Right cardiac atrium (tissue), 5 donors: ENCODE measurements around the gene TNFSF8. TPM values are rescaled to one million over a fixed set of nuclear protein-coding genes. Genes with fewer than 3 reads are reported as not detected.
A peak's percentile ranks its signal among the peaks of the same experiment; 100 is the strongest.

Experiments used
- ATAC-seq, 2 donors: fragments of 200-7000 bp; cut with Tn5 transposase; one replicate each; pipeline versions ENCODE4 v1.8.0 to v1.9.1; 2020; ENCODE audit warnings: moderate library complexity in 2 of 2, mild to moderate bottlenecking in 1 of 2
- DNase-seq, 3 donors: peaks; one replicate each; pipeline ENCODE4 v3.0.0-alpha.2; 2020
- H3K27ac ChIP-seq: one replicate; pipeline ENCODE4 v1.5.1; 2013; ENCODE audit warnings: mild to moderate bottlenecking, low read length, control low read depth, moderate library complexity
- H3K27me3 ChIP-seq: one replicate; pipeline ENCODE4 v1.6.1; 2013; ENCODE audit not compliant: control insufficient read depth, insufficient read depth
- H3K4me1 ChIP-seq: one replicate; pipeline ENCODE4 v1.6.1; 2013; ENCODE audit warnings: low read length; ENCODE audit not compliant: control insufficient read depth, insufficient read depth
- H3K4me3 ChIP-seq: one replicate; pipeline ENCODE4 v1.5.1; 2013; ENCODE audit warnings: low read length, control low read depth
- H3K9me3 ChIP-seq: one replicate; pipeline ENCODE4 v1.6.1; 2013; ENCODE audit warnings: low read length; ENCODE audit not compliant: control insufficient read depth
- WGBS: extraction: QIAGEN DNeasy Blood & Tissue Kit; methylation state at CpG from one replicate; pipeline ENCODE4 v1.1.7; 2013; 5-methylcytosine and 5-hydroxymethylcytosine counted together
- intact Hi-C, 4 donors: fragments of 100-400 bp; cut with DNase I; formaldehyde crosslinking; loops; one replicate each; pipeline versions ENCODE4 v1.11.0 to v1.14.0; 2022 to 2023
- long read RNA-seq, 4 donors: library from polyadenylated mRNA; unstranded; transcript quantifications; one replicate each; pipeline ENCODE4 v2.0.0, GENCODE V29; 2020 to 2021
- polyA plus RNA-seq: library from polyadenylated mRNA; stranded (reverse); fragments of 200-250 nt; gene quantifications from one replicate; pipeline ENCODE4 v1.2.3, GENCODE V29; 2013
- total RNA-seq, 4 donors: library from RNA; stranded (reverse); fragmentation: NEBNext Ultra II Directional; extraction: Animal tissue kit (Norgen Biotek cat#: 25700); gene quantifications; one replicate each; pipeline ENCODE4 v1.2.1, GENCODE V29; 2021
- donor health status: healthy with polysubstance abuse.
- donor health status: DM: no; HTN: yes; CAD: no.
- donor health status: DM: no; HTN: no; CAD: no.
- donor health status: DM: no; HTN: yes; CAD: no; lungs with severe emphysema.
- donor health status: DM: yes; HTN: yes; CAD: no.

Gene TNFSF8
- 1 to 10 TPM in 1 of 4 donors, under 1 TPM in 3; 0.40 to 1.0 (median 0.92) TPM for total RNA-seq
- polyA plus RNA-seq = 0.18 TPM
- long read RNA-seq, donor 1 = 0 reads
- long read RNA-seq, donor 2 = 0 reads
- long read RNA-seq, donor 3, partial matches to known transcripts = 0 of 2 reads
- long read RNA-seq, donor 3, other reads (novel, unspliced or antisense) = 0 of 2 reads
- long read RNA-seq, donor 4 = 0 reads

GRCh38 chr9:114930056-114930812, at the start of gene TNFSF8:
TNFSF8 (minus strand) TSS chr9:114930591; CDS start chr9:114930303, 288 bp downstream.
- DNase-seq (peak in 2 of 3 donors; percentile 56 to 64), ATAC-seq (no peak)
- 73% methylated on average over 24 of the region's 24 CpGs for WGBS

GRCh38 chr9:114973216-114973615, 42.8 kb upstream of the TNFSF8 start:
- intact Hi-C loops = no loop called here
- WGBS = 79% methylated on average over 2 of the region's 2 CpGs
- Histone ChIP-seq H3K4me1 (no peaks in the 10 kb centered on the region), H3K4me3 (no peak overlapping the region), H3K27ac (no peak overlapping the region), H3K27me3 (no peaks in the 10 kb centered on the region), H3K9me3 (no peaks in the 10 kb centered on the region)
- ATAC-seq = no peak
- no peak for DNase-seq

More at GRCh38 chr9:114930056-114930812, at the start of gene TNFSF8:
- intact Hi-C loops = no loop called here
- no peaks in the 10 kb centered on the region for H3K9me3 ChIP-seq
- H3K4me3 ChIP-seq = peak within 1 kb of the TSS; percentile 34
- H3K27ac ChIP-seq = peak within 1 kb of the TSS; percentile 36
- H3K4me1 ChIP-seq = peaks cover 2% of the 10 kb centered on the region
- H3K27me3 ChIP-seq = peaks cover 2% of the 10 kb centered on the region

GRCh38 chr9:114972510-114973136, 42.2 kb upstream of the TNFSF8 start:
- DNase-seq = no peak
- intact Hi-C loops = no loop called here
- H3K27me3 ChIP-seq = no peaks in the 10 kb centered on the region
- no peak overlapping the region for H3K27ac ChIP-seq
- H3K4me3 ChIP-seq = no peak overlapping the region
- no peaks in the 10 kb centered on the region for H3K9me3 ChIP-seq
- H3K4me1 ChIP-seq = no peaks in the 10 kb centered on the region
- 68% methylated on average over 3 of the region's 3 CpGs for WGBS
- ATAC-seq = no peak

GRCh38 chr9:114969269-114969668, 38.9 kb upstream of the TNFSF8 start:
- no peak overlapping the region for H3K27ac ChIP-seq
- H3K9me3 ChIP-seq = no peaks in the 10 kb centered on the region
- DNase-seq (no peak), ATAC-seq (no peak)
- 68% methylated on average over 1 of the region's 1 CpG for WGBS
- H3K27me3 ChIP-seq = no peaks in the 10 kb centered on the region
- intact Hi-C loops = no loop called here
- H3K4me3 ChIP-seq = no peak overlapping the region
- H3K4me1 ChIP-seq = no peaks in the 10 kb centered on the region

- no peak for DNase-seq
- Histone ChIP-seq H3K4me1 (no peaks in the 10 kb centered on the region), H3K9me3 (no peaks in the 10 kb centered on the region), H3K4me3 (no peak overlapping the region), H3K27ac (no peak overlapping the region), H3K27me3 (no peaks in the 10 kb centered on the region)
- WGBS = 13% methylated on average over 1 of the region's 1 CpG
- intact Hi-C loops = no loop called here
- peak in 1 of 2 donors; percentile 41 for ATAC-seq
Measured at GRCh38 chr9:114968671-114969070, 38.3 kb upstream of the TNFSF8 start.

- no peak overlapping the region for H3K27ac ChIP-seq
- H3K9me3 ChIP-seq = no peaks in the 10 kb centered on the region
- no peaks in the 10 kb centered on the region for H3K4me1 ChIP-seq
- H3K4me3 ChIP-seq = no peak overlapping the region
- DNase-seq (no peak), ATAC-seq (no peak)
- intact Hi-C loops = no loop called here
- no peaks in the 10 kb centered on the region for H3K27me3 ChIP-seq
- WGBS = 83% methylated on average over 1 of the region's 1 CpG
Measured at GRCh38 chr9:114965564-114965963, 35.2 kb upstream of the TNFSF8 start.

GRCh38 chr9:114962809-114963208, 32.4 kb upstream of the TNFSF8 start:
- no peaks in the 10 kb centered on the region for H3K4me1 ChIP-seq
- DNase-seq = no peak
- ATAC-seq = no peak
- H3K9me3 ChIP-seq = no peaks in the 10 kb centered on the region
- H3K27me3 ChIP-seq = no peaks in the 10 kb centered on the region
- H3K4me3 ChIP-seq = no peak overlapping the region
- no peak overlapping the region for H3K27ac ChIP-seq
- WGBS = 83% methylated on average over 7 of the region's 7 CpGs
- intact Hi-C loops = no loop called here

GRCh38 chr9:114960276-114960675, 29.9 kb upstream of the TNFSF8 start:
- intact Hi-C loops = no loop called here
- no peak for ATAC-seq
- H3K9me3 ChIP-seq = no peaks in the 10 kb centered on the region
- DNase-seq = no peak
- H3K27me3 ChIP-seq = no peaks in the 10 kb centered on the region
- WGBS = 84% methylated on average over 3 of the region's 3 CpGs
- no peak overlapping the region for H3K27ac ChIP-seq
- no peaks in the 10 kb centered on the region for H3K4me1 ChIP-seq
- H3K4me3 ChIP-seq = no peak overlapping the region

- ATAC-seq = no peak
- WGBS = 76% methylated on average over 2 of the region's 2 CpGs
- Histone ChIP-seq H3K27ac (no peak overlapping the region), H3K4me1 (no peaks in the 10 kb centered on the region), H3K4me3 (no peak overlapping the region), H3K27me3 (no peaks in the 10 kb centered on the region), H3K9me3 (no peaks in the 10 kb centered on the region)
- intact Hi-C loops = no loop called here
- no peak for DNase-seq
Measured at GRCh38 chr9:114958844-114959235, 28.4 kb upstream of the TNFSF8 start.

- peak; percentile 37 to 70 (median 69) for DNase-seq
- H3K9me3 ChIP-seq = no peaks in the 10 kb centered on the region
- no peak overlapping the region for H3K4me3 ChIP-seq
- intact Hi-C loops = no loop called here
- H3K27me3 ChIP-seq = no peaks in the 10 kb centered on the region
- 73% methylated on average over 12 of the region's 12 CpGs for WGBS
- H3K27ac ChIP-seq = peak overlapping the region; percentile 6
- H3K4me1 ChIP-seq = no peaks in the 10 kb centered on the region
- ATAC-seq = peak; percentile 63 to 74
Measured at GRCh38 chr9:114958021-114958843, 27.8 kb upstream of the TNFSF8 start.
